Glutamatergic neuron (in vitro differentiated cells): ENCODE measurements around the gene RTF1. TPM values are rescaled to one million over a fixed set of nuclear protein-coding genes. Genes with fewer than 3 reads are reported as not detected.

Source experiments
- DNase-seq: peaks from one replicate; pipeline ENCODE4 v3.0.0; 2022
- H3K27ac Mint-ChIP-seq: one replicate; pipeline ENCODE4 v1.8.0; 2020; ENCODE audit warnings: mild to moderate bottlenecking, mixed read lengths, inconsistent platforms; ENCODE audit not compliant: unreplicated experiment
- H3K27me3 Mint-ChIP-seq: one replicate; pipeline ENCODE4 v1.8.0; 2020; ENCODE audit warnings: mild to moderate bottlenecking, moderate library complexity, mixed read lengths, inconsistent platforms; ENCODE audit not compliant: unreplicated experiment
- H3K36me3 Mint-ChIP-seq: one replicate; pipeline ENCODE4 v1.8.0; 2020; ENCODE audit warnings: mild to moderate bottlenecking, mixed read lengths, inconsistent platforms; ENCODE audit not compliant: unreplicated experiment
- H3K4me1 Mint-ChIP-seq: one replicate; pipeline ENCODE4 v1.8.0; 2020; ENCODE audit warnings: mild to moderate bottlenecking, low read depth, mixed read lengths, inconsistent platforms; ENCODE audit not compliant: unreplicated experiment
- H3K4me3 Mint-ChIP-seq: one replicate; pipeline ENCODE4 v1.8.0; 2020; ENCODE audit warnings: mild to moderate bottlenecking, mixed read lengths, inconsistent platforms; ENCODE audit not compliant: unreplicated experiment
- H3K9me3 Mint-ChIP-seq: one replicate; pipeline ENCODE4 v1.8.0; 2020; ENCODE audit warnings: mild to moderate bottlenecking, moderate library complexity, mixed read lengths, inconsistent platforms; ENCODE audit not compliant: unreplicated experiment
- CTCF ChIP-seq: fragments of 200-600 bp; sonication (generic); IDR thresholded peaks from one replicate; pipeline ENCODE4 v1.5.0; 2021; ENCODE audit not compliant: partially characterized antibody, unreplicated experiment
- total RNA-seq: library from RNA; stranded (reverse); fragmentation: NEBNext Ultra II Directional; extraction: Animal tissue kit (Norgen Biotek cat#: 25700); gene quantifications from one replicate; pipeline ENCODE4 v1.2.1, GENCODE V29; 2021; ENCODE audit not compliant: unreplicated experiment

Gene RTF1
- total RNA-seq, 1 donor from 2014 or later, result 66.4 TPM

- no peak for TF ChIP-seq CTCF
- H3K9me3 Mint-ChIP-seq, result peaks cover 6% of the 10 kb centered on the region
- no peaks in the 10 kb centered on the region for H3K4me1 Mint-ChIP-seq
- H3K27ac Mint-ChIP-seq, result no peak overlapping the region
- no peak overlapping the region for H3K4me3 Mint-ChIP-seq
- no peaks in the 10 kb centered on the region for H3K36me3 Mint-ChIP-seq
- peaks cover 26% of the 10 kb centered on the region for H3K27me3 Mint-ChIP-seq
- DNase-seq, result no peak
Observed at GRCh38 chr15:41511331-41511898, 94.5 kb downstream of the RTF1 start.

- H3K4me1 Mint-ChIP-seq, result no peaks in the 10 kb centered on the region
- DNase-seq, result no peak
- peak overlapping the region; percentile 67 for H3K4me3 Mint-ChIP-seq
- peaks cover 6% of the 10 kb centered on the region for H3K9me3 Mint-ChIP-seq
- H3K27me3 Mint-ChIP-seq, result peaks cover 26% of the 10 kb centered on the region
- no peaks in the 10 kb centered on the region for H3K36me3 Mint-ChIP-seq
- no peak for TF ChIP-seq CTCF
- no peak overlapping the region for H3K27ac Mint-ChIP-seq
Observed at GRCh38 chr15:41511899-41512369, 95.0 kb downstream of the RTF1 start.

GRCh38 chr15:41512512-41512939 lies 95.6 kb downstream of the RTF1 start:
- no peak overlapping the region for H3K27ac Mint-ChIP-seq
- peak overlapping the region; percentile 87 for H3K4me3 Mint-ChIP-seq
- no peak for TF ChIP-seq CTCF
- DNase-seq, result no peak
- H3K9me3 Mint-ChIP-seq, result peaks cover 6% of the 10 kb centered on the region
- no peaks in the 10 kb centered on the region for H3K36me3 Mint-ChIP-seq
- H3K4me1 Mint-ChIP-seq, result no peaks in the 10 kb centered on the region
- H3K27me3 Mint-ChIP-seq, result peaks cover 26% of the 10 kb centered on the region

GRCh38 chr15:41512940-41513505 lies 96.1 kb downstream of the RTF1 start:
- no peak for TF ChIP-seq CTCF
- no peak overlapping the region for H3K27ac Mint-ChIP-seq
- no peaks in the 10 kb centered on the region for H3K36me3 Mint-ChIP-seq
- peak; percentile 56 for DNase-seq
- no peaks in the 10 kb centered on the region for H3K4me1 Mint-ChIP-seq
- peaks cover 22% of the 10 kb centered on the region for H3K27me3 Mint-ChIP-seq
- peaks cover 2% of the 10 kb centered on the region for H3K9me3 Mint-ChIP-seq
- peak overlapping the region; percentile 87 for H3K4me3 Mint-ChIP-seq

GRCh38 chr15:41513506-41514227 lies 96.8 kb downstream of the RTF1 start, which contains the start of gene LTK:
Gene LTK, minus strand, starts transcription at chr15:41513827. Its CDS starts 118 bp downstream, at chr15:41513709.
- no peaks in the 10 kb centered on the region for H3K36me3 Mint-ChIP-seq
- no peak for TF ChIP-seq CTCF
- H3K9me3 Mint-ChIP-seq, result peaks cover 2% of the 10 kb centered on the region
- DNase-seq, result peak; percentile 58
- peaks cover 20% of the 10 kb centered on the region for H3K27me3 Mint-ChIP-seq
- no peak within 1 kb of the TSS for H3K27ac Mint-ChIP-seq
- peak within 1 kb of the TSS; percentile 87 for H3K4me3 Mint-ChIP-seq
- no peaks in the 10 kb centered on the region for H3K4me1 Mint-ChIP-seq
